ENCODE measurements around the gene GREB1L.
"Not testable (repeated sequence)": the region's sequence is repeated elsewhere in the genome, so short reads cannot be mapped to it uniquely, and the experiment has no call there.

GREB1L gene

GRCh38 chr18:21242141-21242779 lies at the start of gene GREB1L:
GREB1L (plus strand) TSS chr18:21242232; CDS start chr18:21383519, 141,287 bp downstream.
- peak; percentile 17 to 22 for DNase-seq (ENCODE audit: low read depth in 2 of 2)

GRCh38 chr18:21192308-21192624 lies 49.8 kb upstream of the GREB1L start:
- no peak for DNase-seq (ENCODE audit: low read depth in 2 of 2)

DNA sequence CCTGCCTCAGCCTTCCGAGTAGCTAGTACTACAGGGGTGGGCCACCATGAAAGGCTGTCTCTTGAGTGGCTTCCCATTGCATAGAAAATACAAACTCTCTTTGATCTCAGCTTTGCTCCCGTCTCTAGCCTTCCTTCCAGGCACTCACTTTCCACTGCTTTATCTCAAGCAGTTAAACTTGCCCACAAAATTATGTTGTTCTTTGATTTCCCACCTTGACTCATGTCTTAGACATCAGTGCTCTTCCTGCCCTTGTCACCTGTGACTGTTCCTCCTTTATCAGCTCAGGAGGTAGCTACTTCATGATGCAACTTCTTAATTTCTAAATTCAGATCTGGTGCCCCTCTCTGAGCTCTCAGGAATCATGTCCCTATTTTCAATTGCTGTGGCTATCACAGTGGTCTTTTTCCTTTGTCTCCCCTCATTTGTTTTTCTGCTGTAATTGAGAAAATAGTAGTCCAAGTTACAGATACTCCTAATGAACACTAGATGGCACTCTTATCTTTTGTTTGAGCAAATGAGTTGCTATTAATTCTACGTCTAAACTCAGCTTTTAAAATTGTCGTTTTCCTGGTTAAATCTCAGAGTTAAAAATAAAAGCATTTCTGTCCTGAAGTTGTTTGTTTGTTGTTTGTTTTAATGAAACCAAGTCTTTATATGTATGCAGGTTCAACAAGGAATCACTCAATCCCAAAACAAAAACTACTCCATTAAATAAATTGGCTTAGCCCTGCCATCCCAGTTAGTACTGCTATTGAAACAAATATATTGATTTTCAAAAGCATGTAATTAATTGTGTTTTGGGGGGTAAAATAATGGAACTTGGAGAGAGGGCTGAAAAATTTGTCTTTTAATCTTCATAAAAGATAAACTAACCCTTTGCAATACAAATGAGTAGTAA lies 46.9 kb upstream of the GREB1L start:
- no peak for DNase-seq (ENCODE audit: low read depth in 2 of 2)

DNA sequence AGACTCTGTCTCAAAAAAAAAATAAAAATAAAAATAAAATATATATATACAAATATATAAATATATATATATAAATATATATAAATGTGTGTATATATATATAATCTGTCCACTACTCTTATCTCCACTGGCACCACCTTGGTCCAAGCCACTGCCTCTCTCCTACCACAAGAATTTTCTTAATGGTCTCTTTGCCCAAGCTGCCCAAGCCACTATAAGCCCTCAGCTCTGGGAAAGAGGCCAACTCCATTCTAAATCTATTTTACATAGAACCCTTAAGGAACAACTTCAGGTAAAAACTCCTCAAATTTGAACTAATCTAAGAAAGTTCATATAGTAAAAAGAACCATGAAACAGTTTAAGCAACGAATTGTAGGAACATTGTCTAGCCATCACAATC lies 45.6 kb upstream of the GREB1L start:
- no peak for DNase-seq (ENCODE audit: low read depth in 2 of 2)

- DNase-seq (ENCODE audit: low read depth in 2 of 2): no peak
These were observed 38.9 kb upstream of the GREB1L start for GRCh38 chr18:21203126-21203525.

GRCh38 chr18:21203542-21204241 lies 38.3 kb upstream of the GREB1L start:
- DNase-seq (ENCODE audit: low read depth in 2 of 2): no peak

- DNase-seq (ENCODE audit: low read depth in 2 of 2): no peak
These were observed 36.3 kb upstream of the GREB1L start for GRCh38 chr18:21205695-21206094.

- DNase-seq (ENCODE audit: low read depth in 2 of 2): no peak
These were observed 31.8 kb upstream of the GREB1L start for GRCh38 chr18:21210278-21210677.

DNA sequence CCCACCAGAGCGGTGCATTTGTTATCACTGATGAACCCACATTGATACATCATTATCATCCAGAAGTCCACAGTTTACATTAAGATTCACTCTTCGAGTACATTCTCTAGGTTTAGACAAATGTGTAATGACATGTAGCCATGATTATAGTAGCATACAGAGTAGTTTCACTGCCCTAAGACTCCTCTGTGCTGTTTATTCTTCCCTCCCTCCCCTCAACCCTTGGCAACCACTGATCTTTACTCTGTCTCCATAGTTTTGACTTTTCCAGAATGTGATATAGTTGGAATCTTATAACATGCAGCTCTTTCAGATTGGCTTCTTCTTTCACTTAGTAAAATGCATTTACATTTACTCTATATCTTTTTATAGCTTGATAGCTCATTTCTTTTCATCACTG lies 31.2 kb upstream of the GREB1L start:
- no peak for DNase-seq (ENCODE audit: low read depth in 2 of 2)

DNA sequence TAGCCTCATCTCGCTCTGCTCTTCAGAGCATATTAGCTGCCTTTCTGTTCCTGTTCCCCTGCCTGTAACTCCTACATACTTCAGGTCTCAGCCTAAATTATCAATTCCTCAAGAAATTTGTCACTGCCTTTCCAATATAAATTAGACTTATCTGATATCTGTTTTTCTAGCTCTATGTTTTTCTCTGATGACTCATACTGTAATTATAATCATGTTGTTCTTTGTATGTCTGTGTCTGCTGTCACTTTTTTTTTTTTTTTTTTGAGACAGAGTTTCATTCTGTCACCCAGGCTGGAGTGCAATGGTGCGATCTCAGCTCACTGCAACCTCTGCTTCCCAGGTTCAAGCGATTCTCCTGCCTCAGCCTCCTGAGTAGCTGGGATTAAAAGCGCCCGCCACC lies 27.6 kb upstream of the GREB1L start:
- not testable (repeated sequence) for DNase-seq (ENCODE audit: low read depth in 2 of 2)

DNA sequence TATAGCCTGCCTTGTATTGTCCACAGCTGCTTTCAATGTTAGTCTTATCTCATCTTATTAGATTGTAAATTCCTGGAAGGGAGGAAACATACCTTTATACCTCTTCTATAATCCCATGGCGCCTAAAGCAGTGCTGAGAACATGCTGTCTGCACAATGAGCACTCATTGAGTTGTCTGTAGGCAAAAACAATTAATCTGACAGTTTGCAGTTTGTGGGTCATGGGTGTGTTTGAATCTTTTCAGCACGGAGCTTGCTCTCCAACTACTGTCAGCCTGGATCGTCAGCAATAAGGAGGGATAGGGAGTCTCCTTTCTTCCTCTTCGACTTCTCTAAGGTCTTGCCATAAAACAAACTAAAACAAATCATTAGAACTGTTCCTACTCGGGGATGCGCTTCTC lies 26.5 kb upstream of the GREB1L start:
- DNase-seq (ENCODE audit: low read depth in 2 of 2): no peak

- DNase-seq (ENCODE audit: low read depth in 2 of 2): no peak
These were observed 23.2 kb upstream of the GREB1L start for GRCh38 chr18:21218862-21219261.

- no peak for DNase-seq (ENCODE audit: low read depth in 2 of 2)
These were observed 11.6 kb upstream of the GREB1L start for GRCh38 chr18:21230436-21230835.

DNA sequence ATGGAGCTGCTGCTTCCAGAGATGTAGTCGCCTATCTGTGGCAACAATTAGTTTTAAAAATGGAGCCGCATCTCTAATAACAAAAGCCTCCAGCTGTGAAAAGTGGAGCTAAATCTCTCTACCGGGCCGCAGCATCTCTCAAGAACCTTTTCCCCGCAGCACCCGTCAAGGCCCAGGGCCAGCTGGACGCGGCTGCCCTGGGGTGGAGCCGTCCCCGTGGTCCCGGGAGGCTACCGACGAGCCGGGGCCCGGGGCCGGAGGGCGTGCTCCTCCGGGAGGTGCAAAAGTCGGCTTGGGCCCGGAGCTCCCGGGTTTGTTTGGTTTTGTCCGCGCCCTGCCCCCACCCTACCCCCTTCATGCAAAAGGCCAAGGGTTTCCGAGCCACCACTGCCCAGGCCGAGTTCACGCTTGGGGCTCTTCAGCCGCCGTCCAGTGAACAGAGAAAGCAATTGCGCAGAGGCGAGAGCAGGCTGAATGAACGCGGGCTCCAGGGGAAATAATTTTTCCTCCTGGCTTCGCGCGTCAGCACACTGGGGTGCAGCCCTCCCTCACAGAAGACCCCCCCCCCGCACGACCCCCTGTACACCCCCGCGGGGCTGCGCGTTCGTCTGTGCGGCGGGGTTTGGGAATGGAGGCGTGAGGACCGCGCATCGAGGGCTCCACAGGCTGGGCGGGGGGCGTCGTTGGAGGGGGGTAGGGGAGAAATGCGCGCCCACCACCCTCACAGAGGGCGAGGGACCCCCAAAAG lies 557 bp upstream of the GREB1L start:
- no peak for DNase-seq (ENCODE audit: low read depth in 2 of 2)

GRCh38 chr18:21242780-21243401 lies 859 bp downstream of the GREB1L start:
- DNase-seq (ENCODE audit: low read depth in 2 of 2): no peak

DNA sequence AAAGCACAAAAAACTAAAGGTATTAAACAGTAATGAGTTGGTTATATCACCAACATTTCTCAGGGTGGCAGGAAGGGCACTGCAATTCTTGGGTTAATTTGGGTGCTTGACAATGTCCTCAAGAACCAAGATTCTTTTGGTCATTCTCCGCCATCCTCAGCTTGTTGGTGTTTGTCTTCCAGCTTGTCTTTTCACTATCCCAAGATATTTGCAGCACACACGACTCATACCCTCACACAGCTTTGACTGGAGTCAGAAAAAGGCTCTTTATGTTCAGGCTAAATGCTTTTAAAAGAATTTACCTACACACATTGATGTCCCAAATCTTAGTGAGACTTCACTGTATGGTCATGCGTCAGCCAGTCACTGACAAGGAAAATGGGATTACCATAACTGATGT lies 12.5 kb downstream of the GREB1L start:
- no peak for DNase-seq (ENCODE audit: low read depth in 2 of 2)

- DNase-seq (ENCODE audit: low read depth in 2 of 2): no peak
These were observed 13.2 kb downstream of the GREB1L start for GRCh38 chr18:21255211-21255610.

GRCh38 chr18:21257386-21257785 lies 15.4 kb downstream of the GREB1L start:
- no peak for DNase-seq (ENCODE audit: low read depth in 2 of 2)

GRCh38 chr18:21260621-21261020 lies 18.6 kb downstream of the GREB1L start:
- no peak for DNase-seq (ENCODE audit: low read depth in 2 of 2)

DNA sequence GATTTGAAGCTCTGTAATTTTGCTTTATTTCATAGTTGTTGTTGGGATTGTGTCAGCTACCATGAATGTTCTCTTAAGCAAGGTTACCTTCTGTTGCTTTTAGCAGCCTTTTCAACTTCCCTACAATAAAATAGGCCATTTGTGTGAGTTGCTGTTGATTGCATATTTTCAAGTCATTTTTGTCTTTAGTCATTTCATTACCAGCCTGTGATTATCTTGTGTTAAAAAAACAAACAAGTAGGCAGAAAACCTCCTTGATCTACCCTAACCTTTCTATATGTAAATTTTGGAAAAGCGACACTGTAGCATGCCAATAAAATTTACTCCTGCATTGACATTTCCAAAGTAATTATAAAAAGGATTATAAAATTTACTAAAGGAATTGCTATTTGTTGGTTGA lies 19.3 kb downstream of the GREB1L start:
- no peak for DNase-seq (ENCODE audit: low read depth in 2 of 2)

- no peak for DNase-seq (ENCODE audit: low read depth in 2 of 2)
These were observed 20.2 kb downstream of the GREB1L start for GRCh38 chr18:21262244-21262643.

- DNase-seq (ENCODE audit: low read depth in 2 of 2): no peak
These were observed 20.9 kb downstream of the GREB1L start for GRCh38 chr18:21262979-21263378.
